GOT3 (cell line): ENCODE measurements around the gene CERS4.
"Not testable (repeated sequence)": the region's sequence is repeated elsewhere in the genome, so short reads cannot be mapped to it uniquely, and the experiment has no call there.

Experiments used
- DNase-seq: peaks from one replicate; lab custom pipeline; 2025; ENCODE audit warnings: mixed read lengths; lab: John Stamatoyannopoulos, UW

The CERS4 gene

DNA sequence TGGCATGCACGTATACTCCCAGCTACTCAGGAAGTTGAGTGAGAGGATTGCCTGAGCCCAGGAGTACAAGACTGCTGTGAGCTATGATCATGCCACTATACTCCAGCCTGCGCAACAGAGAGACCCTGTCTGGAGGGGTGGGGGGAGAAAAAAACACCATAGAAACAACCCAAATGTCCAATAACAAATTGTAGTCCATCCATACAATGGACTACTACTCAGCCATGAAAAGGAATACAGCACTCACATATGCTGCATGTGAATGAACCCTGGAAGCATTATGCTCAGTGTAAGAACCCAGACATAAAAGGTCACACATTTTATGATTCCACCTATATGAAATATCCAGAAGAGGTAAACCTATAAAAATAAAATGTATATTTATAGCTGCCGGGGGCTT is 56.7 kb downstream of the CERS4 start:
- no peak for DNase-seq

GRCh38 chr19:8269724-8270123 is 60.6 kb downstream of the CERS4 start:
- no peak for DNase-seq

DNA sequence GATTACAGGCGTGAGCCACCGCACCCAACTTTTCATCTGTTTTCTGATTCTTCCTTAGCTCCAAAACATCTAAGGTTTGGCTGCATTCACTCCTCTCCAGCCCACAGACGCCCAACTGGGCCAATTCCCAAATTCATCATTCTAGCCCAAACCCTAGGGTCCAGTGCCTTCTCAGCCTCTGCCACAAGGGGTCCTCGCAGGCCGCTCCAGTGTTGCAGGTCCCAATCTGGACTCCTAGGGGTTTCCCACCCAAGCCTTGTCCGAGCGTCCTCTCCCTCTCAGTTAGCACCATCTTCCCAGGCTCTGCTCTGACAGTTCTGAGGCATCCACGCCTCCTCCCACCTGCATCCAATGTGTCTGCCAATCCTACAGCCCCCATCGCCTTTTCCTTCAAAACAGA is 67.3 kb downstream of the CERS4 start:
- not testable (repeated sequence) for DNase-seq

GRCh38 chr19:8291337-8291736 is 82.2 kb downstream of the CERS4 start:
- DNase-seq = not testable (repeated sequence)

GRCh38 chr19:8302357-8302691 is 93.2 kb downstream of the CERS4 start:
- DNase-seq = no peak

DNA sequence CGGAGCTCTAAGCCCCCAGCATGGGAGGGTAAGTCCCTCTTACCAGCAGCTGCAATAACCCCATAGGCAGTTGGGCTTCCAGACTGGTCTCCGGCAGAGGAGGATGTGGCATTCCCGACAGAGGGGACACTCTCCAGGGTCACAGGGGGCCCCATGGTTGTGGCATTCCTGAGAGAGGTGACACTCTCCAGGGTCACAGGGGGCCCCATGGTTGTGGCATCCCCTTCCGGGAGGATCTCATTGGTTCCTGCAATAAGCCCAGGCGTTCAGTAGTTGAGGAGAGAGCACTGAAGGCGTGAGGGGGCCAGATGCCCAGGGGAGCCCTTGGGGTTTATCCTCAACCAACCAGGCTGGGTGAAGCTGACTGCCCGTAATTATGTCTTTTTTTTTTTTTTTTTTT is 93.6 kb downstream of the CERS4 start:
- DNase-seq = no peak

DNA sequence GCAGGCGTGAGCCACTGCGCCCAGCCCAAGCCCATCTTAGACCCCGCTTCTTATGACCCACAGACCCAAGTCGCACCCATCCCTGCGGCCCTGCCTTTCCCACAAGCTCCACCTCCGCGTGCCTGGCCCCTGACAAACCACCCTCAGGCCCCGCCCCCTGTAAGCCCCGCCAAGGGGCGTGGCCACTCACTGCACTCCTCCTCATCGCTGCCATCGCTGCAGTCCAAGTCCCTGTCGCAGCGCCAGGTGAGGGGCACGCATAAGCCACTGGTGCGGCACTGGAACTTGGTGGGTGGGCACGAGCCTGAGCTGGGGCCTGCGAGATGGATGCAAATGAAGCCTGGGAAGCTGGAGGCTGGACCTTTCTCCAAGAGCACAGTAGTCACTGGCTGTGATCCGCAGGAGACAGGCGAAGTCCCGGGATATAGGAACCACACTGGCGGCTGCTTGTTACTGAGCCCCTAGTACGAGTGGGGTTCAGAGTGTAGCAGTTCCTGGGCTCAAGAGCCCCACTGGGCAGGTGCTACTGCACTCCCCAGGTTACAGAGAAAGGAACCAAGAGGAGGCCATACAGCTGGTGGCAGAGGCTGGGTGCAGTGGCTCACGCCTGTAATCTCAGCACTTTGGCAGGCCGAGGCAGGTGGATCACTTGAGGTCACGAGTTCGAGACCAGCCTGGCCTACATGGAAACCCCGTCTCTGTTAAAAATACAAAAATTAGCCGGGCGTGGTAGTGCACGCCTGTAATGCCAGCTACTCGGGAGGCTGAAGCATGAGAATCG is 95.9 kb downstream of the CERS4 start:
- no peak for DNase-seq

- no peak for DNase-seq
Measured at GRCh38 chr19:8305798-8306197, 96.6 kb downstream of the CERS4 start.

- no peak for DNase-seq
Measured at GRCh38 chr19:8306235-8307054, 97.3 kb downstream of the CERS4 start.

DNA sequence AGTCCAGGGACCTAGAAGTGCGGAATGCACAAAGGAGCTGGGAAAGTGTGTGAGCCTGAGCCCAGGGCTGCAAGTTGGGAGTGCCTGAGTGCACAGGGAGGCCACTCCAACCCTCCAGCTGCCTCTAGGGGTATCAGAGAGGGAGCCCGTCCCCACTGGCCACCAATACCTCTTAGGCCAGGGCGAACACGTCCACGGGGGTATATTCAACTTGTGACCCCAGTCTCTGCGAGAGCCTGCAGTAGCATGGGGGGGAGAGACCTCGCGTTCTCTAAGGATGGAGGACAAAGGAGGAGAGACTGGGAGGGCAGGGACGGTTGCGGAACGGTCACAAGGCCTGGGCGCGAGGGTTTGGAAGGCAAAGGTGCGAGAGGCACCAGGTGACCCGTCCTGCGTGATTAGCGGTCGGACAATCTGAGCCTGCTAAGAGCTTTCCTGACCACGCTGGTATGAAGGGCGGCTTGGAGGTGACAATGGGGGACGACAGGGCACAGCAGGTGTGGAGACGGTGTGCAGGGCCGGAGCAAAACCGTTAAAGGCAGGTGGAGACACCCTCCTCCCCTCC is 98.3 kb downstream of the CERS4 start:
- no peak for DNase-seq

DNA sequence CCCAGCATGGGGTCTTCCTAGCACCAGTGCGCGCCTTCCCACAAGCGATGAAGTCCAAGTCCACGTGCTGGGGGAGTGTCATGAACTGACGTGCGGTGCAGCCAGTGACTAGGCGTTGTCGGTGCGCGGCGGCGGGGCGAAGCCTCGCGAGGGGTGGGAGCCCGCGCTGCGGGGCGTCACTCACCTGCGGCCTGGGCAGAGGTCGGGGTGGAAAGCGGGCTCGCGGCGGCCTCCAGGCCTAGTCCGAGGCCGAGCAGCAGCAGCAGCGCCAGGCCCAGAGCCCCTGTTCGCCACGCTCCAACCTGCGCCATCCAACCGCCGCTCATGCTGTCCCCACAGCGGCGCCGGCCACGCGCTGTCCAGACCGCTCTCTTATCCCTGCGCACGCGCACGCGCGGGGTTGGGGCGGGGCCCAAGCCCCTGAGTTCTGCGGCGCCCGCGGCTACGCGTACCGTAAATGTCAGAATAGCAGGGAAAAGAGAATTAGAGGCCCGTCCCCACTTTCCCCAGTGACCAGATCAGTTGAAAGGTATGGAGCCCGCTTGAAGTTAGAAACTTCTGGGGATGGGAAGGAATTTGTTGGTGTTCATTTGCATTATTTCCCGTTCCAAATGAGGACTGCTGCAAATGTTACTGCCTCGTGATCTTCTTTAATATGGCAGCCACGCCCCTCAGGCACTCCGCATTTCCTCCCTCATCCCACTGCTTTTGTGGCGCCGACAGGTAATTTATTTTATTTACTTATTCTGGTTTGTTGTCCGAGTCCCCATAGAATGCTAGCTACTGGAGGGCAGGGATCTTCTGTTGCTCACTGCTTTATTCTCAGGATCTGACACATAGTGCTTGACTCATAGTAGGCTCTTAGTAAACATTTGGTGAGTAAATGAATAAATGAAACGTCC is 99.0 kb downstream of the CERS4 start, which contains the start of gene CD320:
TSS of gene CD320 (minus strand) at position 394 of the 902 bp plus-strand sequence. CDS start at position 326, 68 bp downstream.
- peak; percentile 83 for DNase-seq

DNA sequence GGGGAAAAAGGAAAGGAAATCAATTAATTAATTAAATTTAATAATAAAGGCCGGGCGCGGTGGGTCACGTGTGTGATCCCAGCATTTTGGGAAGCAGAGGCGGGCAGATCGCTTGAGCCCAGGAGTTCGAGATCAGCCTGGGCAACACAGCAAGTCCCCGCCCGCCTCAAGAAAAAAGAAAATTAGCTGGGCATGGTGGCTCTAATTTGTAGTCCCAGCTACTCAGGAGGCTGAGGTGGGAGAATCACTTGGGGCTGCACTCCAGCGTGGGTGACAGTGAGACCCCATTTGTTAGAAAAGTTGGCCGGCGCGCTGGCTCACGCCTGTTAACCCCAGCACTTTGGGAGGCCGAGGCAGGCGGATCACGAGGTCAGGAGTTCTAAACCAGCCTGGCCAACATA is 99.7 kb downstream of the CERS4 start:
- no peak for DNase-seq

DNA sequence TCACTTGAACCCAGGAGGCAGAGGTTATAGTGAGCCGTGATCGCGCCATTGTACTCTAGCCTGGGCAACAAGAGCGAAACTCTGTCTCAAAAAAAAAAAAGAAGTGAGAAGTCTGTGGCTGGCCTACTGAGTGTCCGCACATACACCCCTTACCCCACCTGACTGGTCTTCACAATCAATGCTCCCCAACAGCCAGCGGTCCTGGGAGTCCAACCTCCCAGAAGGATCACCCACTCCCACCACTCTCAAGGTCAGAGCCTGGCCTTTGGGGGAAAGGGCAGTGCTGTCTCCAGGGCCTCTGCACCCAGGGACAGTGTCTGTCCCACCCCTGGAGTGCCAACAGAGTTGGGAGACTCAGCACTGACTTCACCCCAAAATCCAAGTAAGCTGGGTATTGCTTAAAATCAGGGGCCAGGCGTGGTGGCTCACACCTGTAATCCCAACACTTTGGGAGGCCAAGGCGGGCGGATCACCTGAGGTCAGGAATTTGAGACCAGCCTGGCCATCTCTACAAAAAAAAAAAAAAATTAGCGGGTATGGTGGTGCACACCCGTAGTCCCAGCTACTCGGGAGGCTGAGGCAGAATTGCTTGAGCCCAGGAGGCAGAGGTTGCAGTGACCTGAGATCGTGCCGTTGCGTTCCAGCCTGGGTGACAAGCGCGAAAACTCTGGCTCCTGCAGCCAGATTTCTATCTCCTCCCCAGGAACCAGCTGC is 101.3 kb downstream of the CERS4 start:
- DNase-seq = no peak

GRCh38 chr19:8311461-8312260 is 102.5 kb downstream of the CERS4 start:
- no peak for DNase-seq
